ENCODE results near the gene DVL3. TPM values are rescaled to one million over a fixed set of nuclear protein-coding genes. Genes with fewer than 3 reads are reported as not detected.
A peak's percentile ranks its signal among the peaks of the same experiment; 100 is the strongest.
"Not testable (repeated sequence)": the region's sequence is repeated elsewhere in the genome, so short reads cannot be mapped to it uniquely, and the experiment has no call there.

The DVL3 gene
- total RNA-seq, 2 experiments from 2014 or later = 35.0 to 36.3 TPM

DNA sequence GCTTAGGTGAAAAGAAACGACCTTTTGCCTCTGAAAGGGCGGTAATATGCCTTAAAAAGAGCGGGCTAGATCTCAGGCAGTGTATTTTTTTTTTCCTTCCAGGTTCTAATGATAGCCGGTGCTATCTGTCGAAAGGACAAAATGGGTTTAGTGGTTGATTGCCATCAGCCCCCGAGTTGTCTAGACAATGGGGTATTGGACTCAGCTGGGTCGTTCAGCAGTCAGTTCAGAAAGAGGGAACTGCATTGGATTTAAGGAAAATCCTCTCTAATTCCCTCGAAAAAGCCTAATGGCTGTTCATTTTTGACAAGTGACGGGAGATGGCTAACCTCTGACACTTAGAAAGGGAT, 19.3 kb upstream of the DVL3 start:
- H3K4me1 Mint-ChIP-seq = peaks cover 34% of the 10 kb centered on the region
- H3K4me3 Mint-ChIP-seq = peak overlapping the region; percentile 98
- no peaks in the 10 kb centered on the region for H3K9me3 Mint-ChIP-seq
- CTCF ChIA-PET = interaction anchor here (0.5 to 1.4 kb wide), 4 partner anchors 9 to 1213 kb away, joined by 3 to 4 read pairs (median 4); no protein-coding TSS in a partner anchor
- H3K36me3 Mint-ChIP-seq (ENCODE audit: low read depth) = peaks cover 16% of the 10 kb centered on the region
- H3K27ac Mint-ChIP-seq = peak overlapping the region; percentile 96
- no peak for DNase-seq
- no peaks in the 10 kb centered on the region for H3K27me3 Mint-ChIP-seq
- POLR2A ChIA-PET = no interaction called here

DNA sequence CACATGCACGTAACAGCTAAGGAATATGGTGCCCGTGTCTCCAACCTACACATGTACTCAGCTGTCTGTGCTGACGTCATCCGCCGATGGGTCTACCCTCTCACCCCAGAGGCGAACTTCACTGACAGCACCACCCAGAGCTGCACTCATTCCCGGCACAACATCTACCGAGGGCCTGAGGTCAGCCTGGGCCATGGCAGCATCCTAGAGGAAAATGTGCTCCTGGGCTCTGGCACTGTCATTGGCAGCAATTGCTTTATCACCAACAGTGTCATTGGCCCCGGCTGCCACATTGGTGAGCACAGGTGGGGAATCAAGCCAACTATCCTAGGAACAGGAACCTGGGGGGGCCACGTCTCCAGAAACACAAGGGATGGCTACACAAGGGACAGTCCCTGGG, 14.7 kb upstream of the DVL3 start:
- H3K4me1 Mint-ChIP-seq = peaks cover 22% of the 10 kb centered on the region
- POLR2A ChIA-PET = no interaction called here

DNA sequence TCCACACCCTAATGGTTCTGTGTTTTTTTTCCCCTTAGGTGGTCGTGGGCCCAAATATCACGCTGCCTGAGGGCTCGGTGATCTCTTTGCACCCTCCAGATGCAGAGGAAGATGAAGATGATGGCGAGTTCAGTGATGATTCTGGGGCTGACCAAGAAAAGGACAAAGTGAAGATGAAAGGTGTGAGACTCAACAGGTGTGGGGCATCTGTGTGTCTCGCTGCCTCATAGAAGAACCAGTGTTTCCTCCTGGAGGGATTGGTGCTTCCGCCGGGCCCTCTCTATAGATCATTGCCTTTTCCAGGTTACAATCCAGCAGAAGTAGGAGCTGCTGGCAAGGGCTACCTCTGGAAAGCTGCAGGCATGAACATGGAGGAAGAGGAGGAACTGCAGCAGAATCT, 13.0 kb upstream of the DVL3 start:
- ChIA-PET CTCF (interaction anchor here (0.5 kb wide), 1 partner anchor 56 kb away, joined by 4 read pairs; no protein-coding TSS in a partner anchor), POLR2A (no interaction called here)
- Mint-ChIP-seq H3K27me3 (no peaks in the 10 kb centered on the region), H3K36me3 (ENCODE audit: low read depth) (peaks cover 49% of the 10 kb centered on the region), H3K27ac (no peak overlapping the region), H3K4me3 (no peak overlapping the region), H3K9me3 (no peaks in the 10 kb centered on the region), H3K4me1 (peaks cover 7% of the 10 kb centered on the region)
- no peak for DNase-seq

More for the DNA sequence above, 14.7 kb upstream of the DVL3 start:
- Mint-ChIP-seq H3K4me3 (no peak overlapping the region), H3K9me3 (no peaks in the 10 kb centered on the region), H3K27ac (no peak overlapping the region), H3K36me3 (ENCODE audit: low read depth) (peaks cover 46% of the 10 kb centered on the region), H3K27me3 (no peaks in the 10 kb centered on the region)
- no peak for DNase-seq
- CTCF ChIA-PET = no interaction called here

DNA sequence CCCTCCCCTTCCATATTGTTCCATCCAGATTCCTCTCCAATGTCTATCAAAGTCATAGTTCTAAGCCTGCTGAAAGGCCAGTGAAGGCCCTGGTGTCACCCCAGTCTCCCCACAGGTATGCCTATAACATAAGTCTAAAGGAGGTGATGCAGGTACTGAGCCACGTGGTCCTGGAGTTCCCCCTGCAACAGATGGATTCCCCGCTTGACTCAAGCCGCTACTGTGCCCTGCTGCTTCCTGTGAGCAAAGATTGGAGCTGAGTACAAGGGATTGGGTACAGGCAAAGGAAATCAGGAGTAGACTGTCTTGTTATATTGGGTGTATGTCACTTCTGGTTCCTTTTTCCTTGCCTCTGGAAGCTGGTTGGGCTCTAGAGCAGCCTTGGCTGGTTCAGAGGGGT, 11.8 kb upstream of the DVL3 start:
- H3K36me3 Mint-ChIP-seq (ENCODE audit: low read depth) = peaks cover 42% of the 10 kb centered on the region
- POLR2A ChIA-PET = no interaction called here
- H3K27me3 Mint-ChIP-seq = no peaks in the 10 kb centered on the region
- DNase-seq = no peak
- H3K27ac Mint-ChIP-seq = no peak overlapping the region
- H3K4me3 Mint-ChIP-seq = no peak overlapping the region
- H3K9me3 Mint-ChIP-seq = no peaks in the 10 kb centered on the region
- no peaks in the 10 kb centered on the region for H3K4me1 Mint-ChIP-seq
- CTCF ChIA-PET = interaction anchor here (1.2 kb wide), 1 partner anchor 13 kb away, joined by 3 read pairs; no protein-coding TSS in a partner anchor

DNA sequence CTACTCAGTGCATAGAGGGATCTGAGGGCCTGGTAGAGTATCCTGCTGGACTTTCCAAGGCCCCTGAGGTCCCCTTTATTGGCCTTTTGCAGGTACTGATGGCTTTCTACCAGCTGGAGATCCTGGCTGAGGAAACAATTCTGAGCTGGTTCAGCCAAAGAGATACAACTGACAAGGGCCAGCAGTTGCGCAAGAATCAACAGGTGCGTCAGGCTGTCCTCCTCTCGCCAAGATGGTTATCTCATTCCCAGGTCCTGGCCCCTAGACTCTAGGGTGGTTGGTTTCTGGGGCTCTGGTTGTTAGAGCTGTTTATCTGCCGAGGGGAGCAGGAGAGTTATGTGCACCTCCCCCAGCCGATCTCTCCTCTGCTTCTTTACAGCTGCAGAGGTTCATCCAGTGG, 10.7 kb upstream of the DVL3 start:
- H3K27ac Mint-ChIP-seq = no peak overlapping the region
- H3K4me3 Mint-ChIP-seq = no peak overlapping the region
- ChIA-PET POLR2A (no interaction called here), CTCF (interaction anchor here (0.6 to 1.7 kb wide), 5 partner anchors 8 to 315 kb away, joined by 3 to 4 read pairs (median 3); partner anchors contain the start of gene PARL)
- H3K9me3 Mint-ChIP-seq = no peaks in the 10 kb centered on the region
- H3K36me3 Mint-ChIP-seq (ENCODE audit: low read depth) = peaks cover 42% of the 10 kb centered on the region
- DNase-seq = no peak
- H3K4me1 Mint-ChIP-seq = no peaks in the 10 kb centered on the region
- H3K27me3 Mint-ChIP-seq = no peaks in the 10 kb centered on the region

DNA sequence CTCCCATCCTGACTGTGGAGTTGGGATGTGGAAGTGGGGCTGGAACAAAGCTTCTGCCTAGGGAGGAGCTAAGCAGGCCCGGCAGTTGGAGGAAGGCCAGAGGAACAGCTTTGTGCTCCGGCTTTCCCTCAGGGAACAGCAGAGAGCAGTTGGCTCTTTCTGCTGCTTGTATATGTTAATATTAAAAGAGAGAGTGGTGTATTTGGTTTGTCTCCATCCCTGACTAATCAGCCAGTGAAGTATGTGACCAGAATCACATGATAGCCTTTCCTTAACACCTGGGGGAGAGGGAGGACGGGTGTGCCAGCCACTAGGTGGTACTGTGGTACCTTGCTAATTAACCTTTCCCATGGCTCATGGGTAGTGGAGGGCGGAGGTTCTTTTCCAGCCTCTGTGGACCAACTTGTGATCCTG, 10.1 kb upstream of the DVL3 start:
- Mint-ChIP-seq H3K27ac (no peak overlapping the region), H3K27me3 (no peaks in the 10 kb centered on the region), H3K36me3 (ENCODE audit: low read depth) (peaks cover 39% of the 10 kb centered on the region), H3K4me1 (no peaks in the 10 kb centered on the region), H3K9me3 (no peaks in the 10 kb centered on the region), H3K4me3 (no peak overlapping the region)
- POLR2A ChIA-PET = no interaction called here
- DNase-seq = peak; percentile 44
- CTCF ChIA-PET = interaction anchor here (0.6 to 1.7 kb wide), 5 partner anchors 8 to 261 kb away, joined by 3 to 4 read pairs (median 3); partner anchors contain the start of gene PARL

DNA sequence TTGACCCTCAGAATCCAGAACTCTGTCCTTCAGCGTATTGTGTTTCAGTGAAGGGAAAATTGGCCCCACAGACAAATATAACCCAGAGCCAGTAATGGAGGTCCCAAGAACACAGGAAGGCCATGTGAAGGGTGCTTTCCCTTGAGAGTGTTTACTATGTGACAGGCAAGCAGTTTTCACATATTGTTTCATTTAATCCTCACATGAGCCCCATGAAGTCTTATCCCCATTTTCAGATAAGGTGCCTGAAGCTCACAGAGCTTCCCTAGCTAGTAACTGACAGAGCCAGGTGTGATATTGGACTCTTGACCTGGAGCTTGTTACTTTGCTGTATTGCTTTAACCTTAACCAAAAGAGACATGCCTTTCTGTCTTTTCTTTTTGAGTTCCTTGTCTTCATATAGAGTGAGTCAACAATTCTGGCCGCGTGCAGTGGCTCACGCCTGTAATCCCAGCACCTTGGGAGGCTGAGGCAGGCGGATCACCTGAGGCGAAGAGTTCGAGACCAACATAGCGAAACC, 9.4 kb upstream of the DVL3 start:
- ChIA-PET CTCF (interaction anchor here (0.6 to 1.7 kb wide), 4 partner anchors 9 to 261 kb away, joined by 3 to 4 read pairs (median 3); partner anchors contain the start of gene PARL), POLR2A (no interaction called here)
- no peaks in the 10 kb centered on the region for H3K27me3 Mint-ChIP-seq
- DNase-seq = no peak
- no peaks in the 10 kb centered on the region for H3K4me1 Mint-ChIP-seq
- H3K36me3 Mint-ChIP-seq (ENCODE audit: low read depth) = peaks cover 33% of the 10 kb centered on the region
- H3K27ac Mint-ChIP-seq = no peak overlapping the region
- no peaks in the 10 kb centered on the region for H3K9me3 Mint-ChIP-seq
- H3K4me3 Mint-ChIP-seq = no peak overlapping the region

DNA sequence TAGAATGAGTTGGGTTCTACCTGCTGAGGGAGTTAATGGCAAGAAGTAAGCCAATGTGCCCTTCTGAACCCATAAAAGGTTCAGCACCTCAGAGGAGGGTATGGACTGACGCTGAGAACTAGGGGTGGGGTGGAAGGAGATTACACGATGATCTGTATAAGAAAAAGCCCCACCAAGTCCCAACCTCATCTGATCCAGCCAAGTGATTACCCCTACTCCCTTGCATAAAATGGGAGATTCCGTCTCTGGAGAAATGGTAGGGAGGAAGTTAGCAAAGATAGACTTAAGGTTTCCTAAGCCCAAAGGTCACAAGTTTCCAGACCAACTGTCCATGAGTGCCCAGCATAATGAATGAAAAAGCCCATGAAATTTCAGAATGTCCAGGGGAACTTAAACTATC, 7.1 kb upstream of the DVL3 start:
- Mint-ChIP-seq H3K4me1 (no peaks in the 10 kb centered on the region), H3K36me3 (ENCODE audit: low read depth) (peaks cover 13% of the 10 kb centered on the region), H3K27ac (no peak overlapping the region), H3K4me3 (no peak overlapping the region), H3K27me3 (no peaks in the 10 kb centered on the region), H3K9me3 (no peaks in the 10 kb centered on the region)
- ChIA-PET POLR2A (no interaction called here), CTCF (no interaction called here)
- DNase-seq = no peak

DNA sequence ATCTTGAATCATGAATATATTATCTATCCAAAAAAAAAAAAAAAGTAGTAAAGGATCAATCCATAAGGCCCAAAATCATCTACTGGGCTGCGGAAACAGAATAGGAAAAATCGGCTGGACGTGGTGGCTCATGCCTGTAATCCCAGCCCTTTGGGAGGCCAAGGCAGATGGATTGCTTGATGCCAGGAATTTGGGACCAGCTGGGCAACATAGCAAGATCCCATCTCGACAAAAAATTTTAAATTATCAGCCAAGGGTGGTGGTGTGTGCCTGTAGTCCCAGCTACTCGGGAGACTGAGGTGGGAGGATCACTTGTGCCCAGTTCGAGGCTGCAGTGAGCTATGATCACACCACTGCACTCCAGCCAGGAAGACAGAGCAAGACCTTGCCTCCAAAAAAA, 6.1 kb upstream of the DVL3 start:
- ChIA-PET CTCF (interaction anchor here (0.6 to 0.8 kb wide), 2 partner anchors 30 to 84 kb away, joined by 3 to 4 read pairs; no protein-coding TSS in a partner anchor), POLR2A (no interaction called here)
- no peak overlapping the region for H3K27ac Mint-ChIP-seq

DNA sequence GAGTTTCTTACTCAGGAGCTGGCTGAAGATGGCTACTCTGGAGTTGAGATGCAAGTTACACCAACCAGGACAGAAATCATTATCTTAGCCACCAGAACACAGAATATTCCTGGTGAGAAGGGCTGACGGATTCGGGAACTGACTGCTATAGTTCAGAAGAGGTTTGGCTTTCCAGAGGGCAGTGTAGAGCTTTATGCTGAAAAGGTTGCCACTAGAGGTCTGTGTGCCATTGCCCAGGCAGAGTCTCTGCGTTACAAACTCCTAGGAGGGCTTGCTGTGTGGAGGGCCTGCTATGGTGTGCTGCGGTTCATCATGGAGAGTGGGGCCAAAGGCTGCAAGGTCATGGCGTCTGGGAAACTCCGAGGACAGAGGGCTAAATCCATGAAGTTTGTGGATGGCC, 5.4 kb upstream of the DVL3 start:
- CTCF ChIA-PET = interaction anchor here (0.8 kb wide), 1 partner anchor 83 kb away, joined by 4 read pairs; no protein-coding TSS in a partner anchor
- H3K27me3 Mint-ChIP-seq, H3K4me3 Mint-ChIP-seq, DNase-seq, H3K4me1 Mint-ChIP-seq, H3K9me3 Mint-ChIP-seq, H3K27ac Mint-ChIP-seq, POLR2A ChIA-PET: not testable (repeated sequence)
- H3K36me3 Mint-ChIP-seq (ENCODE audit: low read depth) = peaks cover 10% of the 10 kb centered on the region

More for the DNA sequence above, 6.1 kb upstream of the DVL3 start:
- no peaks in the 10 kb centered on the region for H3K27me3 Mint-ChIP-seq
- no peaks in the 10 kb centered on the region for H3K9me3 Mint-ChIP-seq
- H3K4me1 Mint-ChIP-seq = peaks cover 5% of the 10 kb centered on the region
- DNase-seq = no peak
- H3K4me3 Mint-ChIP-seq = no peak overlapping the region
- peaks cover 11% of the 10 kb centered on the region for H3K36me3 Mint-ChIP-seq (ENCODE audit: low read depth)

DNA sequence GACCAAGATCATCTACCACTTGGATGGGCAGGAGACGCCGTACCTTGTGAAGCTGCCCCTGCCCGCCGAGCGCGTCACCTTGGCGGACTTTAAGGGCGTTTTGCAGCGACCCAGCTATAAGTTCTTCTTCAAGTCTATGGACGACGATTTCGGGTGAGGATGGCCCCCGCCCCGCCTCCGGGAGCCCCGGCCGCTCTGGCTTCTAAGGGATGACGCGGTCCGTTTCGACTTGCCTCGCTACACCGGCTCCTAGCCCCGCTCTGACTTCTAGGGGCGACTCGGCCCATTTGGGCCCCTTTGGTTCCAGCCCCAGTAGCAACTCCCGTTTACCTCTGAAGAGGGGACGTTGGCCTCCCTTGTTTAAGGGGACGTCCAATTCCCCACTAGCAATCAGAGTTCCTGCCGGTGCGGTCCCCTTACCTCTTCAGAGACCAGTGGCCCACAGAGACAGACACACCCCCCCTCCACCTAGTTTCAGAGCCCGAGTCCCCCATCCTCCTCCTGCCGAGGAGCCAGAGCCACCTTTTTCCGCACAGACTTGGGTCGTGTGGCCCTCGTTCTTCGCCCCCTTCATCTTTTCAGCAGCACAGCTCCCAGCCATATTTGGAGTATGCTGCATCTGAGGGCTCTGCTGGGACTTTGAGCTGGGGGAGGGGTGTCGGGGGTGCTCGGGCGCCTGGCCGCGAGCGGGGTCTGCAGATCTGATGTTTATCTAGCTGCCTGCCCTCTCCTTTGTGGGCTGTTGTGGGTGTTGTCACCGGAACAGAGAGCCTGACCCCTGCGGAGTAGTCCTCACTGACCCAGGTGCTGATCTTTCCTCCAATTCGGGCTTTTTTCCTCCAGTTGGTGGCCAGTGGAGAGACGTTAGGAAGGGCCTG, 706 bp downstream of the DVL3 start:
- peak; percentile 38 for DNase-seq
- Mint-ChIP-seq H3K36me3 (ENCODE audit: low read depth) (peaks cover 6% of the 10 kb centered on the region), H3K27me3 (no peaks in the 10 kb centered on the region), H3K9me3 (no peaks in the 10 kb centered on the region), H3K27ac (peak overlapping the region; percentile 90), H3K4me3 (peak overlapping the region; percentile 89), H3K4me1 (peaks cover 28% of the 10 kb centered on the region)
- POLR2A ChIA-PET = interaction anchor here (0.6 to 0.8 kb wide), 2 partner anchors 297 to 694 kb away, joined by 3 to 9 read pairs; no protein-coding TSS in a partner anchor
- CTCF ChIA-PET = interaction anchor here (0.7 to 1.5 kb wide), 6 partner anchors 10 to 70 kb away, joined by 3 to 4 read pairs (median 4); partner anchors contain the start of gene ABCF3

DNA sequence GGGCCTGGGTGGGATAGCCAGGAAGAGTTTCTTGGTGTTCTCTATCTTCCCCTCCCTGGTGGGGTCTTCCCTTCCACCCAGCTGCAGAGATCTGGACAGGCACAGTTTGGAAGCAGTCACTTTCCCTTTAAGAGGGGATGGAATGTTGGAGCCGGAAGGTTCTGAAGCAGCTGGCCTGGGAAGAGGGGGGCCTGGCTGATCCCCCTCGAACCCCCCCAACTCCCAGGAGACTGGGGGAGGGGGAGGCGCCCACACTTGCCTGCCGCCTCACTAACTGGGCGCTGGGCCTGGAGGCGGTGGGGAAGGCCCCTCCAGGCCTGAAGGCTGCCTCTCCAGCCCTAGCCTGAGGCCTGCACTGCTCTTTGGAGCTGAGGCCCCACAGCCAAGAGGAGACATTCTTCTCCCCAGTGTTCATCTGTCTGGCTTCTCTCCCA, 1.4 kb downstream of the DVL3 start:
- DNase-seq = no peak
- Mint-ChIP-seq H3K9me3 (no peaks in the 10 kb centered on the region), H3K4me3 (peak overlapping the region; percentile 89), H3K4me1 (peaks cover 31% of the 10 kb centered on the region), H3K36me3 (ENCODE audit: low read depth) (peaks cover 6% of the 10 kb centered on the region), H3K27me3 (no peaks in the 10 kb centered on the region), H3K27ac (peak overlapping the region; percentile 90)
- CTCF ChIA-PET = interaction anchor here (0.7 to 1.5 kb wide), 6 partner anchors 9 to 70 kb away, joined by 3 to 4 read pairs (median 4); no protein-coding TSS in a partner anchor
- POLR2A ChIA-PET = interaction anchor here (0.8 kb wide), 1 partner anchor 694 kb away, joined by 3 read pairs; no protein-coding TSS in a partner anchor

DNA sequence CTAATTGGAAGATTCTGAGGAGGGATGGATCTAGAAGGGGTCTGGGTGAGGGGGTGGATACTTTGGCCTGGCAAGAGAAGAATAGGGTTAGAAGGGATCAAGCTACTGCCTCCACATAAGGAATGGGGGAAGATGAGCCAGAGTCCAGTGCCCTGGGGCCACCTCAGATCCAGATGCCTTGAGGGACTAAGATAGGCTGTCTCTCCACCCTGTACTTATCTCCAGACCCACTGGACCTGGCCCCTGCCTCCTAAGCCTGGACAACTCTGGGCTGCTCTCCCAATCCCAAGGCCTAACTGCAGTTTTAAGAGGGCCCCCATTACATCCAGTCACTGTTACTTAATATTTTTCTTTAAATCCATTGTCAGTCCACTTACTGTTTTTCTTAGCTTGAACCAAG, 2.0 kb downstream of the DVL3 start:
- ChIA-PET CTCF (interaction anchor here (1.0 to 1.1 kb wide), 2 partner anchors 14 to 27 kb away, joined by 3 to 4 read pairs; no protein-coding TSS in a partner anchor), POLR2A (no interaction called here)
- Mint-ChIP-seq H3K36me3 (ENCODE audit: low read depth) (peaks cover 6% of the 10 kb centered on the region), H3K4me3 (peak overlapping the region; percentile 89), H3K9me3 (no peaks in the 10 kb centered on the region), H3K27me3 (no peaks in the 10 kb centered on the region), H3K4me1 (peaks cover 31% of the 10 kb centered on the region), H3K27ac (peak overlapping the region; percentile 90)
- no peak for DNase-seq
